Measurements from ENCODE around the gene FBXW11.
"Not testable (repeated sequence)": the region's sequence is repeated elsewhere in the genome, so short reads cannot be mapped to it uniquely, and the experiment has no call there.

Gene FBXW11

GRCh38 chr5:172006321-172007174 is at the start of gene FBXW11:
Gene FBXW11 (minus strand): TSS chr5:172006638. CDS start chr5:172006502, 136 bp downstream.
- DNase-seq, result peak; percentile 78

- DNase-seq, result no peak
These were observed 49.6 kb upstream of the FBXW11 start for GRCh38 chr5:172055996-172056395.

GRCh38 chr5:172055421-172055820 is 49.0 kb upstream of the FBXW11 start:
- no peak for DNase-seq

- no peak for DNase-seq
These were observed 48.2 kb upstream of the FBXW11 start for GRCh38 chr5:172054611-172055153.

GRCh38 chr5:172052450-172053236 is 46.2 kb upstream of the FBXW11 start:
- DNase-seq, result no peak

- DNase-seq, result no peak
These were observed 45.4 kb upstream of the FBXW11 start for GRCh38 chr5:172051643-172052339.

- DNase-seq, result no peak
These were observed 43.6 kb upstream of the FBXW11 start for GRCh38 chr5:172050080-172050479.

GRCh38 chr5:172049226-172049796 is 42.9 kb upstream of the FBXW11 start:
- no peak for DNase-seq

GRCh38 chr5:172048539-172049101 is 42.2 kb upstream of the FBXW11 start:
- no peak for DNase-seq

GRCh38 chr5:172048170-172048422 is 41.7 kb upstream of the FBXW11 start:
- no peak for DNase-seq

GRCh38 chr5:172046593-172046992 is 40.2 kb upstream of the FBXW11 start:
- no peak for DNase-seq

GRCh38 chr5:172045315-172045632 is 38.8 kb upstream of the FBXW11 start:
- no peak for DNase-seq

- DNase-seq, result no peak
These were observed 38.3 kb upstream of the FBXW11 start for GRCh38 chr5:172044631-172045314.

GRCh38 chr5:172043865-172044264 is 37.4 kb upstream of the FBXW11 start:
- no peak for DNase-seq

- DNase-seq, result no peak
These were observed 35.7 kb upstream of the FBXW11 start for GRCh38 chr5:172042183-172042582.

- no peak for DNase-seq
These were observed 31.7 kb upstream of the FBXW11 start for GRCh38 chr5:172038167-172038566.

- no peak for DNase-seq
These were observed 28.6 kb upstream of the FBXW11 start for GRCh38 chr5:172035049-172035448.

- DNase-seq, result no peak
These were observed 25.5 kb upstream of the FBXW11 start for GRCh38 chr5:172031894-172032461.

- DNase-seq, result no peak
These were observed 23.4 kb upstream of the FBXW11 start for GRCh38 chr5:172029876-172030275.

GRCh38 chr5:172028167-172028566 is 21.7 kb upstream of the FBXW11 start:
- no peak for DNase-seq

- not testable (repeated sequence) for DNase-seq
These were observed 13.8 kb upstream of the FBXW11 start for GRCh38 chr5:172020110-172020786.

Data from DMS153 (cell line).